Neutrophil (primary cell): ENCODE measurements around the gene NHS.
"Not testable (repeated sequence)": the region's sequence is repeated elsewhere in the genome, so short reads cannot be mapped to it uniquely, and the experiment has no call there.

Source experiments
- H3K27ac ChIP-seq: fragments of 200-600 bp; sonication (generic); 2 replicates; pipeline ENCODE4 v1.5.1; 2016; ENCODE audit warnings: mild to moderate bottlenecking, moderate library complexity
- H3K27me3 ChIP-seq: fragments of 200-600 bp; sonication (generic); 2 replicates; pipeline ENCODE4 v1.6.0; 2016; ENCODE audit warnings: mild to moderate bottlenecking
- H3K36me3 ChIP-seq: fragments of 200-600 bp; sonication (generic); 2 replicates; pipeline ENCODE4 v1.5.1; 2017
- H3K4me1 ChIP-seq, 2 experiments: fragments of 200-600 bp in 1 of 2; sonication (generic) in 1 of 2; 1 replicate in 1 of 2; 2 replicates in 1 of 2; pipeline versions ENCODE4 v1.5.1 to v1.6.1; 2013 to 2016; ENCODE audit warnings: low read depth in 1 of 2, low read length in 1 of 2, mild to moderate bottlenecking in 1 of 2, moderate library complexity in 1 of 2; ENCODE audit not compliant: control insufficient read depth in 1 of 2, insufficient read depth in 1 of 2
- H3K4me3 ChIP-seq, 2 experiments: fragments of 200-600 bp in 1 of 2; sonication (generic) in 1 of 2; 1 replicate in 1 of 2; 2 replicates in 1 of 2; pipeline ENCODE4 v1.5.1; 2013 to 2016; ENCODE audit warnings: low read depth in 1 of 2, low read length in 1 of 2, mild to moderate bottlenecking in 1 of 2, moderate library complexity in 1 of 2
- H3K9me3 ChIP-seq: fragments of 200-600 bp; sonication (generic); 2 replicates; pipeline ENCODE4 v1.5.1; 2016
- CTCF ChIP-seq: fragments of 200-600 bp; sonication (generic); IDR thresholded peaks from 2 replicates; pipeline ENCODE4 v1.5.1; 2016; ENCODE audit warnings: antibody characterized with exemption

NHS gene

GRCh38 chrX:17495052-17495451, 120.1 kb downstream of the NHS start:
- no peaks in the 10 kb centered on the region for H3K9me3 ChIP-seq
- H3K27ac ChIP-seq, result no peak overlapping the region
- H3K4me3 ChIP-seq, result no peak overlapping the region
- no peak for TF ChIP-seq CTCF
- H3K36me3 ChIP-seq, result no peaks in the 10 kb centered on the region
- H3K4me1 ChIP-seq, result no peaks in the 10 kb centered on the region
- H3K27me3 ChIP-seq, result no peaks in the 10 kb centered on the region

GRCh38 chrX:17496407-17496806, 121.4 kb downstream of the NHS start:
- Histone ChIP-seq H3K9me3 (no peaks in the 10 kb centered on the region), H3K4me3 (no peak overlapping the region), H3K27ac (no peak overlapping the region), H3K4me1 (no peaks in the 10 kb centered on the region), H3K36me3 (no peaks in the 10 kb centered on the region), H3K27me3 (no peaks in the 10 kb centered on the region)
- TF ChIP-seq CTCF, result no peak

- no peak for TF ChIP-seq CTCF
- Histone ChIP-seq H3K4me3 (no peak overlapping the region), H3K27ac (no peak overlapping the region), H3K4me1 (no peaks in the 10 kb centered on the region), H3K9me3 (no peaks in the 10 kb centered on the region), H3K36me3 (no peaks in the 10 kb centered on the region), H3K27me3 (no peaks in the 10 kb centered on the region)
Measured at GRCh38 chrX:17497193-17497592, 122.2 kb downstream of the NHS start.

- H3K27ac ChIP-seq, result no peak overlapping the region
- no peak for TF ChIP-seq CTCF
- H3K4me1 ChIP-seq, result no peaks in the 10 kb centered on the region
- no peaks in the 10 kb centered on the region for H3K9me3 ChIP-seq
- H3K4me3 ChIP-seq, result no peak overlapping the region
- no peaks in the 10 kb centered on the region for H3K27me3 ChIP-seq
- no peaks in the 10 kb centered on the region for H3K36me3 ChIP-seq
Measured at GRCh38 chrX:17499512-17499911, 124.5 kb downstream of the NHS start.

GRCh38 chrX:17500145-17500579, 125.2 kb downstream of the NHS start:
- Histone ChIP-seq H3K27me3 (no peaks in the 10 kb centered on the region), H3K27ac (no peak overlapping the region), H3K9me3 (no peaks in the 10 kb centered on the region), H3K4me3 (no peak overlapping the region), H3K4me1 (no peaks in the 10 kb centered on the region), H3K36me3 (no peaks in the 10 kb centered on the region)
- TF ChIP-seq CTCF, result no peak

GRCh38 chrX:17501746-17502145, 126.7 kb downstream of the NHS start:
- Histone ChIP-seq H3K9me3 (no peaks in the 10 kb centered on the region), H3K36me3 (no peaks in the 10 kb centered on the region), H3K27ac (no peak overlapping the region), H3K27me3 (no peaks in the 10 kb centered on the region), H3K4me3 (no peak overlapping the region), H3K4me1 (no peaks in the 10 kb centered on the region)
- no peak for TF ChIP-seq CTCF

GRCh38 chrX:17506352-17506751, 131.4 kb downstream of the NHS start:
- H3K36me3 ChIP-seq, H3K4me3 ChIP-seq, H3K9me3 ChIP-seq, H3K27me3 ChIP-seq, H3K27ac ChIP-seq, H3K4me1 ChIP-seq: not testable (repeated sequence)
